IPS-15b (cell line): ENCODE measurements around the gene NUDCD3.

Experiments used
- H3K27me3 ChIP-seq: one replicate; pipeline ENCODE4 v1.6.1; 2013; ENCODE audit warnings: low read length; ENCODE audit not compliant: control insufficient read depth, insufficient read depth
- H3K36me3 ChIP-seq: one replicate; pipeline ENCODE4 v1.6.1; 2013; ENCODE audit warnings: low read length; ENCODE audit not compliant: control insufficient read depth, insufficient read depth
- H3K4me1 ChIP-seq: one replicate; pipeline ENCODE4 v1.6.1; 2013; ENCODE audit warnings: mild to moderate bottlenecking, low read length; ENCODE audit not compliant: control insufficient read depth, insufficient read depth
- H3K4me3 ChIP-seq: one replicate; pipeline ENCODE4 v1.5.1; 2013; ENCODE audit warnings: low read depth, low read length
- H3K9ac ChIP-seq: one replicate; pipeline ENCODE4 v1.6.1; 2013; ENCODE audit warnings: low read depth, mild to moderate bottlenecking, low read length
- H3K9me3 ChIP-seq: one replicate; pipeline ENCODE4 v1.6.1; 2013; ENCODE audit warnings: mild to moderate bottlenecking, low read length; ENCODE audit not compliant: control insufficient read depth, insufficient read depth

NUDCD3 gene

DNA sequence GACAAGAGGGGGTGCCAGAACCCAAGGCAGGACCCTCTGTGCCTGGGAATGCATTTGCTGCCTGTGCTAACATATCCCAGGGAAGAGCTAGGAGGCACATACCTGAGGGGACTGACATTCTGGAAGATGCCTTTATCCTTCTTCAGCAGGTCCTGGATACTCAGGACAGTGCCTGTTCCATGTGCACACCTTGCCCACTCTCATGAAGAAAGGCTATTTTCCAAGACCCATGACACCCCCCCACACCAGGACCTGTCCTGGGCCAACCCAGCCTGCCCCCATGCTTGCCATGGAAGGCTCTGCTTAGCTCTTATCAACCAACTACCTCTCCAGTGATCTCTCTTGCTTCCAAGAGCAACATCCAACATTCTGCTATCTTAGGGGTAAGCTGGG lies 97.8 kb downstream of the NUDCD3 start:
- H3K9me3 ChIP-seq, result no peaks in the 10 kb centered on the region
- no peak overlapping the region for H3K4me3 ChIP-seq
- H3K27me3 ChIP-seq, result no peaks in the 10 kb centered on the region
- H3K36me3 ChIP-seq, result peaks cover 19% of the 10 kb centered on the region
- H3K4me1 ChIP-seq, result no peaks in the 10 kb centered on the region
- H3K9ac ChIP-seq, result no peak overlapping the region

DNA sequence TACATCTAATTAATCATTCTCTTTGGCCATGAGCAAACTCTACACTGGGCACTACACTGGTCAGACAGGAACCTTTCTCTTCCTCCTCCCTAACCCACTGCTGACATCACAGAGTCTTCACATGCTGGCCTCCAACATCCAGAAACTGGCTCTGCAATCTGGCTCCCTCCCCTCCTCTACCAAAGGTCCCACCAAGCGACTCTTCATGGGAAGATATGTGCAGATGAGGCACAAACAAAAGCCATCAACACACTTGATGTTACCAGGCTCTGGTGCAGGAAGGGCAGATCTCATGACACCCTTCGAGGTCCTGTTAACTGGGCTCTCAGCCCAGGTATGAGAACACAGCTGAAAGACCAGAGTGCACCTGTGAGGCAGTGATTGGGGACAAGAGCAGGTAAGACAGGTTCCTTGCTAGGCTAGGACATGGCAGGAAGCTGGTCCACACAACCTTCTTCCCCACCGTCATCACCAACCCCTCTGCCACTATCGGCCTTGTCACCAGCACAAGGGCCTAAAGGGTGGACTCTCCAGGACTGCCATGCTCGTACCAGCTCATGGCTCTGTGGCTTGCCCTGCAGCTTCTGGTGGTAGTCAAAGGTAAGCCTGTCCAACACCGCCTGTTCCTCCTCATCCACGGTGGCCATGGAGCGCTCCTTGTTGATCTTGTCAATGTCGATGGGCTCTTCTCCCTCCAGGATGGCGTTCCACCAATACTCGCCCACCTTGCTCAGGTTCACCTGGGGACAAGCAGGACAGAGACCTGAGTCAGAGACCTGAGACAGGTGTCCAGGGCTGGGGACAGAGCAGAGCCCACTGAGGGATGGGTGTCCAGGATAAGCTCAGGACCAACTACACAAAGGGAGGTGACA lies 98.5 kb downstream of the NUDCD3 start:
- no peaks in the 10 kb centered on the region for H3K27me3 ChIP-seq
- no peaks in the 10 kb centered on the region for H3K9me3 ChIP-seq
- H3K4me3 ChIP-seq, result no peak overlapping the region
- H3K4me1 ChIP-seq, result no peaks in the 10 kb centered on the region
- H3K9ac ChIP-seq, result no peak overlapping the region
- peaks cover 19% of the 10 kb centered on the region for H3K36me3 ChIP-seq

DNA sequence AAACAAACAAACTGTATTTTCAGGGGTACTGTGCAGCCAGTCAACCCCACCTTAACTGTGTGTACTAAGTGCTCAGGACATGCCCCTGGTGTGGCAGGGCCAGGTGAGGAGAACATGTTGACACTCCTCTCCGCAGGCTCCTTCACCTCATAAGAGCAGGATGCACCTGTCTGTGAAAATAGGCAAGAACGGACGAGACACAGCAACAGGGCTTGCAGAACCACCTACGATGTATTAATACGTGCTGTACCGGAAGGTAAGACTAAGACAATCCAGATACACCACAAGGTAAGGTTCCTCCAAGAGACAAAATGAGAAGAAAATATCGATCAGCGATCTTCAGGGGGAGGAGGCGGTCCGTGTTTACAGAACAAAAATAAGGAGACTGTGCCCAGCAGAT lies 99.3 kb downstream of the NUDCD3 start:
- Histone ChIP-seq H3K9ac (no peak overlapping the region), H3K27me3 (no peaks in the 10 kb centered on the region), H3K36me3 (peaks cover 21% of the 10 kb centered on the region), H3K4me3 (no peak overlapping the region), H3K4me1 (no peaks in the 10 kb centered on the region), H3K9me3 (no peaks in the 10 kb centered on the region)

DNA sequence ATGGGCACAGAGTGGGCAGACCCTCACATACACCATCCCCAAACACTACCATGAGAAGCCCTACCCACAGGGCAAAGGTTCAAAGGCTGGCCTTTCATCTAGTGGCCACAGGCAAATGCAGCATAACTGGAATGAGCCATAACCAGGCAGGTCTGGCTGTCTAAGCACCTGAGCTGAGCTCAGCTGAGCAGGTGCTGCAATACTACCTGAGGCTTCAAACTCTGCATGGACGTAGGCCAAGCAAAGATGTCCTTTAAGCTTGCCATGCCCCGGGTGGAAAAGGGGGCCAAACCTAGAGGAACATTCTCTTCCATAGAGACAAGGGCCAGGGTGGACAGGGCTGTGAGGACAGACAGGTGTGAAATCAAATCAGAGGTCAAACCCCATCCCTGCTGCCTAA lies 99.8 kb downstream of the NUDCD3 start:
- peaks cover 21% of the 10 kb centered on the region for H3K36me3 ChIP-seq
- no peak overlapping the region for H3K9ac ChIP-seq
- H3K4me3 ChIP-seq, result no peak overlapping the region
- H3K4me1 ChIP-seq, result no peaks in the 10 kb centered on the region
- no peaks in the 10 kb centered on the region for H3K9me3 ChIP-seq
- no peaks in the 10 kb centered on the region for H3K27me3 ChIP-seq

DNA sequence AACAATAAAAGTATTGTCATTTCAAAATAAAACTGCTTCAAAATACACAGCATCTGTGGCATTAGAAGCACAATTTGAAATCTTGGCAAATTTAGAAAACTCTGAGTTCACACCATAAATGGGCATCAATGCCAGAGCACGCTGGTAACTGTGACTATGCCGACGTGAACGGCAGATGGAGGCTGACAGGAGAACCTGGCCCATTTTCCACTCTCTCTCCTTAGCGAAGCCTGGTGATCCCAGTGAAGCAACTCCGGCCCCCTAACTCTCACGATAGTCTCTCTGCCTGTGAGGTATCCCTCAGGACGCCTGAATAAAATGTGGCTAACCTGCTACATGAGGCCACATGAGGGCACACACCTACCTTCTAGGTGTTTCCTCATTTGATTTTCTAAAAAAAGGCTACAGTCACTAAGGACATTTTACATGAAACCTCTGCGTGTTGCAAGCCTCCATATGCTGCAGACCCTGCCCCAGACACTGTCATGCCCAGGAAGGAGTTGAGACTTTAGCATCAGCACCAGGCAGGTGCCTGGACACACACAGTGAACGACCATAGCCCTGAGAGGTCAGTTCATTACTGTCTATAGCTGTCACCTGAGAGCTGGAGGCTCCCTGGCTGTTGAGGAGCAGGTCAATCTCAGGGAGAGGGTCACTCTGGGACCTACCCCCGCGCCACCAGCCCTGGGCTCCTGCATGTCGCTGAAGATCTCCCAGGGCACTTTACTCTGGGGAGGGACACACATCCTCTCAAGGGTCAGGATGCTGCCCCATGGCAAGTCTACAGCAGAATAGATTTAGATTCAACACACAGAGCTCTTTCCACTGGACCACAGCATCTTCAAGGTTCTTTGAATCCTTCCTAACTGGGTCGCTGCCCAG lies 102.1 kb downstream of the NUDCD3 start:
- no peak overlapping the region for H3K4me3 ChIP-seq
- no peaks in the 10 kb centered on the region for H3K9me3 ChIP-seq
- H3K4me1 ChIP-seq, result no peaks in the 10 kb centered on the region
- no peak overlapping the region for H3K9ac ChIP-seq
- H3K36me3 ChIP-seq, result peaks cover 27% of the 10 kb centered on the region
- no peaks in the 10 kb centered on the region for H3K27me3 ChIP-seq

DNA sequence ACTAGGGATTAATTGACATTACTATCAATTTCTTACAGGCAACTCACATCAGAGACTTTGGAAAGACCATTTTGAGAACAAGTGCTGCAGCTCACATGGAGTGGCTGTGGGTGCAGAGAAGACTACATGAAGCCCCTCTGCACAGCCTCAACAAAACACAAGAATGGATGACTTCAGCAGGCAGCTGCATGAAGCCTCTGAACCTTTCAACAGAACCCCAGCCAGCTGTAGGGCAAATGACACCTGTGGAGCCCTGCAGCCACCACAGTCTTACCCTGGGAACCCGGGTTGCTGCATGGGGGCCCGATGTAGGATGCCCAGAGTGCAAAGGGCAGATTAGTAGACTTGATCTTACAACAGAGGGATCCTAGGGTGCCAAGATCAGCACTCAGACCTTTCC lies 103.1 kb downstream of the NUDCD3 start:
- Histone ChIP-seq H3K9me3 (no peaks in the 10 kb centered on the region), H3K27me3 (no peaks in the 10 kb centered on the region), H3K4me1 (no peaks in the 10 kb centered on the region), H3K9ac (no peak overlapping the region), H3K4me3 (no peak overlapping the region), H3K36me3 (peaks cover 24% of the 10 kb centered on the region)

DNA sequence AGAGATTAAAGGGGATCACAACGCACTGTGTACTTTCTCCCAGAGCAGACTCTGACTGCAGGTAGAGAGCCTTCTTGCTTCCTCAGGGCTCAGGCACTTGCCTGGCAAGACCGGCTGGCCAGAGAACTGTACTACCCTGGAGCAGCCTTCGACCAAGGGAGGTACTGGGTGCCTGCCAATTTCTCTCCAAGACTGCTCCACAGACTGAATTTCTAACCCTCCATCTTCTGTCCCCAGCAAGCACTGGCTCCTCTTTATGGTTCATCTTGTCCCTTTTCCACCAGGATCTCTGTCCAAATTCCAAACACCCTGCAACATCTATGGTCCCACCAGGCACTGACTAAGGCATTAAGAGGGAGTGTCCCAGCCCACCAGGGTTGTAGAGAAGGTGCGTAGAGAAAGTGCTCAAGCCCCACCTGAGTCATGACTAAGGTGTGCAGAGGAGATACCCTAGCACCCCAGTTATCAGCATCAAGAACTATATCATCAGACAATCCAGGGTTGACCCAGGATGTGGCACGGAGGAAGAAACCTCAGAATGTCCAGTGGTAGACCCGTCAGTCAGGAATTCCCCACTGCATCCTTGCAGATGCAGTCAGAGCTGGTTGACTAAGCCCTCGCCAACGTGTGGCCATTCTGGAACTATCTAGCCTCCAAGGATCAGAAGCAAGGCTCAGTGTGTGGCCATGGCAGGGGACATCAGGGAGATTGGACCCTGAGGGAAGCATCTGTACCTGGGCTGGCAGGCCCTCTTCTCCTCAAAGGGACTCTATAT lies 104.1 kb downstream of the NUDCD3 start:
- H3K4me1 ChIP-seq, result no peaks in the 10 kb centered on the region
- no peak overlapping the region for H3K9ac ChIP-seq
- no peaks in the 10 kb centered on the region for H3K9me3 ChIP-seq
- peaks cover 20% of the 10 kb centered on the region for H3K36me3 ChIP-seq
- no peaks in the 10 kb centered on the region for H3K27me3 ChIP-seq
- H3K4me3 ChIP-seq, result no peak overlapping the region

DNA sequence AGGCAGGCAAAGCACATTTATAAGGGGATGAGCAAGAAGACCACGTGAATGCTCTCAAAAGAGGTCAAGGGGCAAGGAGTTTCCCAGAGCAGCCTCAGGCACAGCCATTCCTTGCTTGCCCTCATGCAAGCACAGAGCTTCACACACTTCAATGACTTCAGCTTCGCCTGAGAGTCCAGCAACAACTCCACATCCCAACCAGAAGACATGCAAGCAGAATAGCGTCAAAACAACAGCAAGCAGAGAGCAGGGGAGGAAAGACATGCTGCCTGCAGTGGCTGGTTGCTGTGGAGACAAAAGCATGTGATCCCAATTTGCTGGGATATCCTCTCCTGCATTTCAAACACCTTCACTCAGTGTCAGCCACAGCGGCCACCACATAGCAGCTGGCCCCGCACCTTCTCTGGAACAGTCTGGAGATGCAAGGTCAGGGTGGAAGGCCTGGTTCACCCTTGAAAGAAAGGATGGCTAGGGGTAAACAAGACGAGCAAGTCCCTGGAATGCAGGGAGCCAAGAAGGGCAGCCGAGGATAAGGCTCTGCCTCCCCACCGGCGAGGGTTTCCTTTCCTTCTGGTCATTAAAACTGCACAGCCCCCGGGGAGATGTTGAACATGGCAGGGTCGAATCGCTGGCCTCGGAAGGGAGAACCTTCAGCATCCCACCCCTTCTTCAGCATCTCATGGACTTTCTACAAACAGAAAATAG lies 104.9 kb downstream of the NUDCD3 start:
- H3K9ac ChIP-seq, result no peak overlapping the region
- no peak overlapping the region for H3K4me3 ChIP-seq
- H3K4me1 ChIP-seq, result no peaks in the 10 kb centered on the region
- no peaks in the 10 kb centered on the region for H3K9me3 ChIP-seq
- no peaks in the 10 kb centered on the region for H3K27me3 ChIP-seq
- H3K36me3 ChIP-seq, result peaks cover 15% of the 10 kb centered on the region

DNA sequence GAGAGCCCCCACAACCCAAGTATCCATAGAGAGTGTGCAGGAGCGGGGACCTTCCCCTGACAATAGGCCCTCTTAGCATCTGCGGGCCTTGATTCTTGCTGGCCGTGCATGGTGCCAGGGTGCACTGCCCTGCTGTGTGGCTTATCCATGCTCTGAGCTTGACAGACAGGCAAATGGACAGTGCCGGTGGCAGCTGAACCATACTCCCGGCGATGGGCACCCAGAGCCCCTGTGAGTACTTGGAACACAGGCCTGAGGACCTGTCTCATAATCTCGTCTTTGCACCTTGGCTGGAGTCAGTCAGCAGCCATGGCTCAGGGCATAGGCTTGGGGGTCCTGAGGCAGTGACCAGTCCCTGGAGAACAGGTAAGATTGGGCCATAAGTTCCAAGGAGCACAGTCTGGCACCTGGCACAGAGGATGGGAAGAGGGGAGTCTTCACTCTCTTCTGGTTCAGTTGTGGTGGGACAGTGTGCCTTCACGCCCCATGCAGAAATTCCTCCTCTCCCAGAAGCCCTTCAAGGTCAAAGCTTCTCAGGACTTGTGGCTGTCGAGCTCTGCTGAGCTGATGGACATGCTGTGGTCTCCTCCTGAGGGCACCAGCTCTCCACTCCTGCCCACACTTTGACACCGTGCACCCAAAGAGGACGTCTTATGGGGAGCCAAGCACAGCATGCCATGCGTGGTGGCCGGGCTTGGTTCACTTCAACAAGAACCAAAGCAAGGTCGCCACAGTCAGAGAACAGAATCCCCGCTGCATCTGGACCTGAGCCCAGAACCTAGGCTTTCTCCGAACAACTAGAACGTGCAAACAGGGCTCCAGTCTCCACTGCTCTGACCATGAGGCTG lies 105.6 kb downstream of the NUDCD3 start:
- Histone ChIP-seq H3K9me3 (no peaks in the 10 kb centered on the region), H3K9ac (no peak overlapping the region), H3K27me3 (no peaks in the 10 kb centered on the region), H3K4me1 (no peaks in the 10 kb centered on the region), H3K4me3 (no peak overlapping the region), H3K36me3 (peaks cover 15% of the 10 kb centered on the region)

DNA sequence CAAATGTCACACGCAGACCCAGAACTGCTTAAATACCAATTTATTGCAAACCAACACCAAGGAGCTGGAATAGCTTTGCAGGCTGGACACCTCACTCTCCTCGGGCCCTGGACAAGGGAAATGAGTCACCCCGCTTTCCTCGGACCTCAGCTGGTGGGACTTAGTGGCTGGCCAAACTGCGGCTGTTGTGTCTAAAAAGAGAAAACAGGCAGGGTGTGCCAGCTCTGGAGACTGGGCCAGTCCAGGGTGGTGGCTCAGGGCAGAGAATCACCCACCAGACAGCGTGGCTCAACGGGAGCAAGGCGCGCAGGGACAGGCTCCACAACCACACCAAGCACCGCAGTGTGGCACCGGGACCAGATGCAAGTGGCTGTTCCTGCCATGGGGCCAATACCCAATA lies 106.9 kb downstream of the NUDCD3 start:
- Histone ChIP-seq H3K9ac (no peak overlapping the region), H3K9me3 (no peaks in the 10 kb centered on the region), H3K4me3 (no peak overlapping the region), H3K4me1 (no peaks in the 10 kb centered on the region), H3K27me3 (no peaks in the 10 kb centered on the region), H3K36me3 (peaks cover 10% of the 10 kb centered on the region)
